ENCODE data around the gene OBSL1.
A peak's percentile ranks its signal among the peaks of the same experiment; 100 is the strongest.

OBSL1 gene

DNA sequence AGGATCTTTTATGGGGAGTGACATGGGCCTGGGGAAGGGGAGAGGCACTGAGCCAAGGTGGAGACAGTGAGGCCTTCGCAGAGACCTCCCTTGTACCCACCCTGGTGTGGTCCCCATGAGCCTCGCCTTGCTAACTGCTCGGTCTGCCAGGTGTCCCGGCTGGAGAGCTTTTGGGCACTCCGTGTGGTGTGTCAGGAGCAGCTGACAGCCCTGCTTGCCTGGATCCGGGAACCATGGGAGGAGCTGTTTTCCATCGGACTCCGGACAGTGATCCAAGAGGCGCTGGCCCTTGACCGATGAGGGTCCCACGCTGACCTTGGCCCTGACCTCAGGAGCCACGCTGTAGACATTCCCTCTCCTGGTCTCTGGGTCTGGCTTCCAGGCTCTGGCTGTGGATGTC lies 44.6 kb upstream of the OBSL1 start:
- Mint-ChIP-seq H3K9me3 (no peaks in the 10 kb centered on the region), H3K4me1 (peaks cover 28% of the 10 kb centered on the region), H3K4me3 (no peak overlapping the region)

DNA sequence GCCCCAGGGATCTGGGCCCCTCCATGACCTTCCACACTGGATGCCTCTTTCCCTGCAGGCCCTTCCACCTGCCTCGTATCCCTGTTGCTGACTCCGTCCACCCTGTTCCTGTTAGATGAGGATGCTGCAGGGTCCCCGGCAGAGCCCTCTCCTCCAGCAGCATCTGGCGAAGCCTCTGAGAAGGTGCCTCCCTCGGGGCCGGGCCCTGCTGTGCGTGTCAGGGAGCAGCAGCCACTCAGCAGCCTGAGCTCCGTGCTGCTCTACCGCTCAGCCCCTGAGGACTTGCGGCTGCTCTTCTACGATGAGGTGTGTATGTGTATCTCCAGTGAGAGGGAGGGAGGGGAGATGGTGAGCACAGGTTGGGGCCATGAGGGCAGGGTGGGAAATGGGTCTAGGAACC lies 43.7 kb upstream of the OBSL1 start:
- no peak for DNase-seq
- TF ChIP-seq, protein P1, sequence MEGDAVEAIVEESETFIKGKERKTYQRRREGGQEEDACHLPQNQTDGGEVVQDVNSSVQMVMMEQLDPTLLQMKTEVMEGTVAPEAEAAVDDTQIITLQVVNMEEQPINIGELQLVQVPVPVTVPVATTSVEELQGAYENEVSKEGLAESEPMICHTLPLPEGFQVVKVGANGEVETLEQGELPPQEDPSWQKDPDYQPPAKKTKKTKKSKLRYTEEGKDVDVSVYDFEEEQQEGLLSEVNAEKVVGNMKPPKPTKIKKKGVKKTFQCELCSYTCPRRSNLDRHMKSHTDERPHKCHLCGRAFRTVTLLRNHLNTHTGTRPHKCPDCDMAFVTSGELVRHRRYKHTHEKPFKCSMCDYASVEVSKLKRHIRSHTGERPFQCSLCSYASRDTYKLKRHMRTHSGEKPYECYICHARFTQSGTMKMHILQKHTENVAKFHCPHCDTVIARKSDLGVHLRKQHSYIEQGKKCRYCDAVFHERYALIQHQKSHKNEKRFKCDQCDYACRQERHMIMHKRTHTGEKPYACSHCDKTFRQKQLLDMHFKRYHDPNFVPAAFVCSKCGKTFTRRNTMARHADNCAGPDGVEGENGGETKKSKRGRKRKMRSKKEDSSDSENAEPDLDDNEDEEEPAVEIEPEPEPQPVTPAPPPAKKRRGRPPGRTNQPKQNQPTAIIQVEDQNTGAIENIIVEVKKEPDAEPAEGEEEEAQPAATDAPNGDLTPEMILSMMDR (IDR thresholded peaks at IDR 0.05): no peak
- no peaks in the 10 kb centered on the region for H3K9me3 Mint-ChIP-seq
- H3K4me1 Mint-ChIP-seq: peaks cover 28% of the 10 kb centered on the region
- H3K4me3 Mint-ChIP-seq: no peak overlapping the region
- H3K36me3 Mint-ChIP-seq (ENCODE audit: low read depth): peaks cover 8% of the 10 kb centered on the region
- H3K27me3 Mint-ChIP-seq (ENCODE audit: low read depth, poor library complexity): peaks cover 5% of the 10 kb centered on the region
- H3K27ac Mint-ChIP-seq: peak overlapping the region; percentile 60

More for the DNA sequence above, 44.6 kb upstream of the OBSL1 start:
- no peak for DNase-seq
- H3K27ac Mint-ChIP-seq: no peak overlapping the region
- peaks cover 5% of the 10 kb centered on the region for H3K36me3 Mint-ChIP-seq (ENCODE audit: low read depth)
- peaks cover 5% of the 10 kb centered on the region for H3K27me3 Mint-ChIP-seq (ENCODE audit: low read depth, poor library complexity)
- TF ChIP-seq, protein P1 (IDR thresholded peaks at IDR 0.05): no peak

DNA sequence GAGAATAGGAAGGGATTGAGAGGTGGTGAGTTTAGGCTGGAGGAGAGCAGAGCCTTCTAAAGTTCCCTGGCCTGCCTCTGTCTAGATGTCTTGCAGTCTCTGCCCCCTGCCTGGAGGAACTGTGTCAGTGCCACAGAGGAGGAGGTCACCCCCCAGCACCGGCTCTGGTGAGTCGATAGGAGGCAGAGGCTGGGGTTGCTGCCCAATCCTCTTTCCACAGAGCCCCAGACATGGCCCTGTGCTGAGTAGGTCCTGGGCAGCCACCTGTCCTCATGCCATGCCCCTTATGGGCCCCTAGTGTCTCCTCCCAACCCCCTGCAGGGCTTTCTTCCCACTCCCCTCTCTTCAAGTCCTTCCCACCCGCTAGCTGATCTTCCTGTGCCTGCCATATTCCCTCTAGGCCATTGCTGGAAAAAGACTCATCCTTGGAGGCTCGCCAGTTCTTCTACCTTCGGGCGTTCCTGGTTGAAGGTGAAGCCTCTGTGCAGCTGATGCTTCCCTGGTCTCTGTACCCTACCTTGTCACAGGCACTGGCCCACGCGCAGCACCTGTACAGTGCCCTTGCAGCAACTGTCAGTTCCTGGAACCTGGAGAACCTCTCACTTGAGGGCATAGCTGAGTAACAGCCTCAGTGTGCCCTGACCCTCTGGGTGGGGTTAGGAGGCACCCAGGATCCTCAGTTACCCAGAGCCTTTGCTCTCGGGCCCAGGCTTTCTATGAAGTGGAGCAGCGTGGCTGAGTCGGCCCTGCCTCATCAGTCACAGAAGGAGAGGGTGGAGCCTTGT lies 42.9 kb upstream of the OBSL1 start:
- H3K27ac Mint-ChIP-seq: no peak overlapping the region
- no peaks in the 10 kb centered on the region for H3K9me3 Mint-ChIP-seq
- peaks cover 13% of the 10 kb centered on the region for H3K36me3 Mint-ChIP-seq (ENCODE audit: low read depth)
- peaks cover 1% of the 10 kb centered on the region for H3K27me3 Mint-ChIP-seq (ENCODE audit: low read depth, poor library complexity)
- TF ChIP-seq, protein P1 (IDR thresholded peaks at IDR 0.05): no peak
- no peak overlapping the region for H3K4me3 Mint-ChIP-seq
- DNase-seq: no peak
- H3K4me1 Mint-ChIP-seq: peaks cover 28% of the 10 kb centered on the region

DNA sequence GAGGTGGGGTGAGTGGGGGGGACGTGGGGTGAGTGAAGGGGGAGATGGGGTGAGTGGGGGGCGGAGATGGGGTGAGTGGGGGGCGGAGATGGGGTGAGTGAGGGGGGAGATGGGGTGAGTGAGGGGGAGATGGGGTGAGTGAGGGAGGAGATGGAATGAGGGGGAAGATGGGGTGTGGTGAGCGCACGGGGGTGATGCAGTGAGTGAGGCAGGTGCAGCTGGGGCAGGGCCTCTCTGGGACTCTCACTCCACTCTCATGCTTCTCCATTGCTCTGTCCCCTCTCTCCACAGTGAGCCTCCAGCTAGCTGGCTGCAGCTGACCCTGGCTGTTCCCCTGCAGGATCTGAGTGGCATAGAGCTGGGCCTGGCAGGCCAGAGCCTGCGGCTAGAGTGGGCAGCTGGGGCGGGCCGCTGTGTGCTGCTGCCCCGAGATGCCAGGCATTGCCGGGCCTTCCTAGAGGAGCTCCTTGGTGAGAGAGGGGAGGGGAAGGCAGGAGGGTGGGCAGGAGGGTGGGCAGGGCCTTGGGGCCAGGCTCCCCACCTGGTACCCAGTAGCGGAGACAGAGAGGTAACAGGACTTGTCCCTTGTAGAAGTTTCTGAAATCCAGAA lies 42.2 kb upstream of the OBSL1 start:
- no peaks in the 10 kb centered on the region for H3K27me3 Mint-ChIP-seq (ENCODE audit: low read depth, poor library complexity)
- peaks cover 14% of the 10 kb centered on the region for H3K36me3 Mint-ChIP-seq (ENCODE audit: low read depth)
- TF ChIP-seq, protein P1 (IDR thresholded peaks at IDR 0.05): no peak

DNA sequence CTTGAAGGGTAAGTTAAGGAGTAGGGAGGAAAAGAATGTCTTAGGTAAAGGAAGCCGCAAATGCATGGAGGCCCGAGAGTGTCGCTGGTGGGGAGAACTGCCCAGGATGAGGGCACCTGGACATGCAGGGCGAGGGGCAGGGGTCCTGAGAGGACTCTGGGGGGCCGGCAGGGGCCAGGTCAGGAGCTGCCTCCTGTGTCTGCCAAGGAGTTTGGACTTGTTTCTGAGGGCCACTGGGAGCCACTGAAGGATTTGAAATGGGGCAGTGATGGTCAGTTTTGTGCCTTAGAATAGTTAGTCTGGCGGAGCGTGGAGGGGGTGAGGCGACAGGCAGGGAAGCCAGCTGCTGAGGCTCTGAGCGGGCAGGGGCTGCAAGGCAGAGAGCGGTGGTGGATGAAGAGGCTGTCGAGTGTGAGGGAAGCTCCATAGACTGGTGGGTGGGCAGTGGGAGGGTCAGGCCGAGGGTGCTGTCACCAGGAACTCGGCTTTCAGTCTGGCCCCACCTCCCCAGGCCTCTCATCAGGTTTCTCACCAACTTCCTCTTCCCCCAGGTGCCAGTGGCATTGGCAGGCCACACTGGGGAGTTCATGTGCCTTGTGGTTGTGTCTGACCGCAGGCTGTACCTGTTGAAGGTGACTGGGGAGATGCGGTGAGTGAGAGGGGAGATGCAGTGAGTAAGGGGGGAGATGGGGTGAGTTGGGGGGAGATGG lies 41.4 kb upstream of the OBSL1 start:
- TF ChIP-seq, protein P1 (IDR thresholded peaks at IDR 0.05): no peak
- peak overlapping the region; percentile 90 for H3K27ac Mint-ChIP-seq
- no peaks in the 10 kb centered on the region for H3K27me3 Mint-ChIP-seq (ENCODE audit: low read depth, poor library complexity)
- peaks cover 14% of the 10 kb centered on the region for H3K36me3 Mint-ChIP-seq (ENCODE audit: low read depth)
- DNase-seq: no peak
- H3K9me3 Mint-ChIP-seq: no peaks in the 10 kb centered on the region
- no peak overlapping the region for H3K4me3 Mint-ChIP-seq
- H3K4me1 Mint-ChIP-seq: peaks cover 28% of the 10 kb centered on the region

More for the DNA sequence above, 42.2 kb upstream of the OBSL1 start:
- H3K9me3 Mint-ChIP-seq: no peaks in the 10 kb centered on the region
- H3K4me3 Mint-ChIP-seq: no peak overlapping the region
- no peak overlapping the region for H3K27ac Mint-ChIP-seq
- DNase-seq: no peak
- H3K4me1 Mint-ChIP-seq: peaks cover 28% of the 10 kb centered on the region

Measured in nephron progenitor cell (in vitro differentiated cells).